ENCODE measurements around the gene FAM131A. TPM values are rescaled to one million over a fixed set of nuclear protein-coding genes. Genes with fewer than 3 reads are reported as not detected.
A peak's percentile ranks its signal among the peaks of the same experiment; 100 is the strongest.

Gene FAM131A
- total and polyA plus RNA-seq, 10 donors = 6.5 to 24.6 (median 14.3) TPM

DNA sequence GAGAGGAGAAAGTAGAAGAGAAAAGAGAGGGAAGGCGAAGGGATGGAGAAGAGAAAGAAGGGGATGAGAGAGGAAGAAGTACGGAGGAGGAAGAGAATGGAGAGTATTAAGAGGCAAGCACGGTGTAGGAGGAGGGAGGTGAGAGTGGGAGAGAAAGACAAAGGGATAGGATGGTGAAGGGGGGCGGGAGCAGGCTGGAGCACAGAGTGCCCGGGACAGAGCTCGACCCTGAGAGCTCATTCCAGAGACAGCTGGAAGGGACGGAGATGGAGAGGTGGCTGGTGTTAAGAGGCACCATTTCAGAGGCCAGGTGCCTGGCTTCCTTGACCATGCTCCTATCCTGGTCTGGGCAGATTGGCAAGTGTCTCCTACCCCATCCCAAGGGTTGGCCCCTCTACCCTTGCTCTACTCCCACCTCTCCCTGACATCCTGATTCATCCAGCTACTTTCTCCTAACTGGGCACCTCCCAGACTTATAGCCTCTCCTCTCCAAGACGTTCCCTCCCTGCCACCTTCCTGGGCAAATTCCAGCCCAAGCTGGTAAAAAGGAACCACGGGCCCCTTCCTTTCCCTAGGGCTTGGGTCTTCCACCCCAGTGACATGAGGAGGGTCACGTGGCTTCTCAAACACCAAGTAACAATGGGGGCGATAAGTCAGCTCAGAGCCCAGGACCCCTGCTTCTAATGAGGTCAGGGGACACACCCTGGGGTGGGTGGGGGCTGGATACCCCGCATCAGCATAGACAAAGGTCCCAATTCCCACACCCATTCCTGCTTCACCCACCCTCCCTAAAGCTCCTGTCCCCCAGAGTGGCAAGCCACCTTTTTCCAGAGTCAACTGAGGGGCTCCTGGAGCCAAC, 22.9 kb downstream of the FAM131A start:
- H3K27ac ChIP-seq = no peak overlapping the region
- intact Hi-C loops (cut with DNase I; ENCODE audit: low total_unique reads) = no loop called here
- no peak for TF ChIP-seq POLR2A (IDR thresholded peaks at IDR 0.05)
- no peak for TF ChIP-seq POLR2AphosphoS5 (IDR thresholded peaks at IDR 0.05)
- TF ChIP-seq CTCF (IDR thresholded peaks at IDR 0.05 in 8 of 11, conservative IDR thresholded peaks at IDR 0.05 in 3 of 11) = no peak
- WGBS, 5 donors = 81 to 88% (median 84%) methylated on average over 10 to 12 of the region's 12 CpGs
- H3K4me1 ChIP-seq = peaks cover 11 to 55% (median 31%) of the 10 kb centered on the region in 6 donors
- no peaks in the 10 kb centered on the region for H3K9me3 ChIP-seq
- peaks cover 0 to 20% (median 2%) of the 10 kb centered on the region in 6 donors for H3K36me3 ChIP-seq
- no peaks in the 10 kb centered on the region for H3K27me3 ChIP-seq (replicated peaks in 1 of 7)
- peak overlapping the region in 6 of 8 donors; percentile 83 to 98 (median 92) for H3K4me3 ChIP-seq
- no peak for DNase-seq

DNA sequence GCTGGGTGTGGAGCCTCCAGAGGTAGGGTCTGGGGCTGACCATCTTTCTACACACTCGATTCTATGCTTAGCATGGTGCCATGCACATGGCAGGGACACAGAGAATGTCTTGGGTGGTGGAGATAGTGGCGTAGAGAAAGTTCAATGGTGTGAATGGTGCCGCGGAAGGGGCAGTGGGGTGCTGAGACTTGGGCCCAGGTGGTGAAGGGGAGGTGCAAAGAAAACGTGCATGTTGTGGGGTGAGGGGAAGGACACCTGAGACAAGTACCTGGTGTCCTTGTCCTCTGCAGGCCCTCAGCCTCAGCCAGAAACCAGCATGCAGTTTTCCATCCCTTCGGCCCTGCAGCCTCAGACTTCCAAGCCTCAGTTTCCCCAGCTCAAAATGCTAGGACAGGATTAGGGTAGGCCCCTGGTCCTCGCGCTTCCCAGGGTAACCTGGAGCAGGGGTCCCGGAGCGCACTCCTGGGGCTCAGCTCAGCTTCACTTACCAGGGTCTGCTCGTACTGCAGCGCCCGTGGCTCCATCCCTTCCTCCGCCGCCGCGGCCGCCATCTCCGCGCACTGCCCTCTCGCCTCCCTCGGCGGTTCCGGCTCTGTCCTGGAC, 23.6 kb downstream of the FAM131A start:
- Histone ChIP-seq H3K4me3 (peak overlapping the region; percentile 82 to 98 (median 90)), H3K9me3 (no peaks in the 10 kb centered on the region), H3K36me3 (peaks cover 0 to 25% (median 3%) of the 10 kb centered on the region in 6 donors), H3K27ac (peak overlapping the region; percentile 93 to 98 (median 97)), H3K4me1 (peaks cover 11 to 58% (median 31%) of the 10 kb centered on the region in 6 donors), H3K27me3 (replicated peaks in 1 of 7) (no peaks in the 10 kb centered on the region)
- WGBS, 5 donors = 9 to 21% (median 13%) methylated on average over 14 to 24 of the region's 24 CpGs
- intact Hi-C loops (cut with DNase I; ENCODE audit: low total_unique reads) = no loop called here
- TF ChIP-seq CTCF (IDR thresholded peaks at IDR 0.05 in 8 of 11, conservative IDR thresholded peaks at IDR 0.05 in 3 of 11) (no peak), POLR2A (IDR thresholded peaks at IDR 0.05) (no peak), POLR2AphosphoS5 (IDR thresholded peaks at IDR 0.05) (no peak)
- no peak for DNase-seq

GRCh38 chr3:184361532-184361931, 24.1 kb downstream of the FAM131A start, which contains the start of the genes CLCN2 and POLR2H:
TSS of gene CLCN2 (minus strand) at chr3:184361605. CDS start at chr3:184361479, 126 bp downstream.
TSS of gene POLR2H (plus strand) at chr3:184361710. CDS start at chr3:184363493, 1,783 bp downstream.
- H3K27ac ChIP-seq = peak within 1 kb of the TSS; percentile 93 to 98 (median 97)
- H3K4me3 ChIP-seq = peak within 1 kb of the TSS; percentile 82 to 98 (median 90)
- TF ChIP-seq POLR2A (IDR thresholded peaks at IDR 0.05) (peak in 1 of 3 donors; percentile 9), CTCF (IDR thresholded peaks at IDR 0.05 in 8 of 11, conservative IDR thresholded peaks at IDR 0.05 in 3 of 11) (no peak), POLR2AphosphoS5 (IDR thresholded peaks at IDR 0.05) (peak; percentile 59 to 76 (median 75))
- WGBS, 5 donors = 0 to 1% (median 0%) methylated on average over 2 to 56 of the region's 56 CpGs; no CpG with 5 or more reads in 1 of the 5 donors
- H3K4me1 ChIP-seq = peaks cover 11 to 62% (median 31%) of the 10 kb centered on the region in 6 donors
- H3K27me3 ChIP-seq (replicated peaks in 1 of 7) = no peaks in the 10 kb centered on the region
- intact Hi-C loops (cut with DNase I; ENCODE audit: low total_unique reads) = no loop called here
- no peaks in the 10 kb centered on the region for H3K9me3 ChIP-seq
- peaks cover 0 to 30% (median 5%) of the 10 kb centered on the region in 6 donors for H3K36me3 ChIP-seq
- no peak for DNase-seq
